HepG2 (cell line): ENCODE results near the gene OBP2A.

Source experiments
- DPF2 ChIP-seq: sonication (generic); formaldehyde crosslinking; IDR thresholded peaks from 2 replicates; pipeline ENCODE4 v1.4.0; 2020; ENCODE audit warnings: mild to moderate bottlenecking, low read depth, missing genetic modification reagents, borderline replicate concordance
- RBM22 ChIP-seq: fragments of 200-400 bp; formaldehyde crosslinking; optimal IDR thresholded peaks from 2 replicates; pipeline ENCODE3; 2017; ENCODE audit warnings: mild to moderate bottlenecking, low read length, moderate library complexity

- TF ChIP-seq DPF2 (CRISPR knock-in tag) (no peak), RBM22 (no peak)
These were observed 50.3 kb downstream of the OBP2A start for GRCh38 chr9:135596211-135596610.
